Adrenal gland (tissue), 12 donors: ENCODE results near the gene COA1. TPM values are rescaled to one million over a fixed set of nuclear protein-coding genes. Genes with fewer than 3 reads are reported as not detected.
"Not testable (repeated sequence)": the region's sequence is repeated elsewhere in the genome, so short reads cannot be mapped to it uniquely, and the experiment has no call there.

ENCODE experiments used
- DNase-seq, 7 donors: peaks; one replicate each; pipeline ENCODE4 v3.0.0-alpha.2; 2019 to 2020
- H3K27ac ChIP-seq, 5 donors: fragments of 200-600 bp; sonication (generic) in 4 of 5; 1 replicate in 3 of 5; 2 replicates in 2 of 5; pipeline versions ENCODE4 v1.5.1 to v1.8.0; 2016 to 2020; ENCODE audit warnings: mild to moderate bottlenecking in 1 of 5
- H3K27me3 ChIP-seq: fragments of 200-600 bp; 2 replicates; pipeline ENCODE4 v1.8.0; 2021
- H3K36me3 ChIP-seq, 2 donors: fragments of 200-600 bp; replicated peaks in 1 of 2; 1 replicate in 1 of 2; 2 replicates in 1 of 2; pipeline versions ENCODE4 v1.5.1 to v1.8.0; 2018 to 2022
- H3K4me1 ChIP-seq, 2 donors: fragments of 200-600 bp; replicated peaks in 1 of 2; 1 replicate in 1 of 2; 2 replicates in 1 of 2; pipeline versions ENCODE4 v1.5.1 to v1.8.0; 2018 to 2021
- H3K4me3 ChIP-seq, 4 donors: fragments of 200-600 bp; sonication (generic) in 3 of 4; one replicate each; pipeline ENCODE4 v1.5.1; 2016 to 2018
- H3K9me3 ChIP-seq, 3 donors: fragments of 200-600 bp; sonication (generic) in 1 of 3; replicated peaks in 1 of 3; 1 replicate in 2 of 3; 2 replicates in 1 of 3; pipeline versions ENCODE4 v1.5.1 to v1.8.0; 2016 to 2021
- CTCF ChIP-seq, 6 experiments: fragments of 450-650 bp in 4 of 6; fragments of 200-600 bp in 2 of 6; sonication (generic) in 1 of 6; IDR thresholded peaks; 1 replicate in 5 of 6; 2 replicates in 1 of 6; pipeline versions ENCODE4 v1.5.1 to v1.8.0; 2016 to 2021; ENCODE audit warnings: antibody characterized with exemption in 6 of 6, mild to moderate bottlenecking in 2 of 6, moderate library complexity in 1 of 6
- POLR2A ChIP-seq, 2 donors: fragments of 450-650 bp; IDR thresholded peaks; one replicate each; pipeline ENCODE4 v1.6.1; 2017; ENCODE audit warnings: antibody characterized with exemption in 2 of 2, mild to moderate bottlenecking in 2 of 2, moderate library complexity in 1 of 2
- WGBS, 4 donors: extraction: QIAGEN DNeasy Blood & Tissue Kit in 2 of 4; methylation state at CpG; one replicate each; pipeline versions ENCODE4 v1.1.5 to v1.1.7; 2013 to 2017; 5-methylcytosine and 5-hydroxymethylcytosine counted together
- intact Hi-C, 2 donors: fragments of 100-400 bp; cut with DNase I; formaldehyde crosslinking; loops; one replicate each; pipeline versions ENCODE4 v1.14.1 to v1.15.0; 2022 to 2023
- polyA plus RNA-seq, 3 donors: library from polyadenylated mRNA; stranded (reverse); fragments of 200-250 nt in 2 of 3; fragments of 350-450 nt in 1 of 3; fragmentation: Illumina TruSeq in 1 of 3; extraction: RNeasy Lipid Tissue Mini Kit (QIAGEN cat#74804) in 1 of 3; gene quantifications; one replicate each; pipeline ENCODE4 v1.2.3, GENCODE V29; 2013 to 2014
- total RNA-seq, 9 donors: library from RNA; depleted of rRNA in 4 of 9; stranded (reverse); fragments of >200 nt in 4 of 9; fragments of 120-200 nt in 1 of 9; fragmentation: NEBNext Ultra II Directional in 1 of 9; extraction: Animal tissue kit (Norgen Biotek cat#: 25700) in 1 of 9; gene quantifications; one replicate each; pipeline versions ENCODE4 v1.1.0 to v1.2.4, GENCODE V29; 2013 to 2023
- donor health status: healthy with polysubstance abuse.
- donor health status: Bipolar disorder and iron deficiency.
- donor health status: DM: yes; HTN: yes; CAD: no.
- donor health status: DM: no; HTN: no; CAD: no.
- donor health status: DM: no; HTN: no; CAD: no.
- donor health status: DM: yes; HTN: yes; CAD: no.

Gene COA1
- total and polyA plus RNA-seq, 12 donors, result 19.0 to 60.0 (median 40.2) TPM

- Histone ChIP-seq H3K9me3 (no peaks in the 10 kb centered on the region), H3K4me3 (no peak overlapping the region), H3K27me3 (no peaks in the 10 kb centered on the region), H3K4me1 (no peaks in the 10 kb centered on the region), H3K27ac (no peak overlapping the region), H3K36me3 (no peaks in the 10 kb centered on the region)
- WGBS, 4 donors, result 91 to 97% (median 92%) methylated on average over 1 of the region's 1 CpG
- DNase-seq, result no peak
- intact Hi-C loops, result no loop called here
- no peak for TF ChIP-seq POLR2A (IDR thresholded peaks at IDR 0.05)
- TF ChIP-seq CTCF (IDR thresholded peaks at IDR 0.05), result no peak
Measured at GRCh38 chr7:43735403-43735801, 6.1 kb upstream of the COA1 start.

- WGBS, 4 donors, result 47 to 62% (median 49%) methylated on average over 17 to 18 of the region's 18 CpGs
- H3K36me3 ChIP-seq, H3K4me1 ChIP-seq, H3K4me3 ChIP-seq, H3K27ac ChIP-seq, H3K27me3 ChIP-seq, DNase-seq, H3K9me3 ChIP-seq, intact Hi-C loops: not testable (repeated sequence)
Measured at GRCh38 chr7:43734575-43735332, 5.4 kb upstream of the COA1 start.

DNA sequence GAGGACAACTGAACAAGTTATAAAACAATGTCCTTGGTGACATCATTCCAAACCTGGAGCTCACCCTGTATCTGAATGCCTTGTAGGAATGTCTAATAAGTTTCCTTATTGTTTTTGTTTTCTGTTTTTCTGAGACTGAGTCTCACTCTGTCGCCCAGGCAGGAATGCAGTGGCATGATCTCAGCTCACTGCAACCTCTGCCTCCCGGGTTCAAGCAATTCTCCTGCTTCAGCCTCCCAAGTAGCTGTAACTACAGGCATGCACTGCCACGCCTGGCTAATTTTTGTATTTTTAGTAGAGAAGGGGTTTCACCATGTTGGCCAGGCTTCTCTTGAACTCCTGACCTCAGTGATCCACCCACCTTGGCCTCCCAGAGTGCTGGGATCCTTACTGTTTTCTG is 2.2 kb upstream of the COA1 start:
- H3K27me3 ChIP-seq, H3K27ac ChIP-seq, H3K36me3 ChIP-seq, DNase-seq, intact Hi-C loops, H3K9me3 ChIP-seq, H3K4me3 ChIP-seq: not testable (repeated sequence)
- WGBS, 4 donors, result 68 to 80% (median 71%) methylated on average over 3 of the region's 3 CpGs
- peaks cover 8 to 22% of the 10 kb centered on the region in 2 donors for H3K4me1 ChIP-seq

GRCh38 chr7:43729924-43730248 is 563 bp upstream of the COA1 start:
- TF ChIP-seq POLR2A (IDR thresholded peaks at IDR 0.05), result no peak
- TF ChIP-seq CTCF (IDR thresholded peaks at IDR 0.05), result no peak
- DNase-seq, result no peak
- intact Hi-C loops, result loop anchor here in 1 of 2 donors (10.0 kb wide), 1 partner anchor 105 kb away; no protein-coding TSS in a partner anchor
- WGBS, 4 donors, result 22 to 23% (median 23%) methylated on average over 4 of the region's 4 CpGs
- Histone ChIP-seq H3K27me3 (no peaks in the 10 kb centered on the region), H3K36me3 (no peaks in the 10 kb centered on the region), H3K27ac (peak overlapping the region in 4 of 5 donors; percentile 77 to 86 (median 80)), H3K4me1 (peaks cover 8 to 22% of the 10 kb centered on the region in 2 donors), H3K9me3 (no peaks in the 10 kb centered on the region), H3K4me3 (peak overlapping the region in 3 of 4 donors; percentile 88 to 91 (median 90))

GRCh38 chr7:43727494-43727893 is 1.8 kb downstream of the COA1 start:
- 38 to 92% (median 74%) methylated on average over 1 of the region's 1 CpG for WGBS, 4 donors
- Histone ChIP-seq H3K36me3 (no peaks in the 10 kb centered on the region), H3K9me3 (no peaks in the 10 kb centered on the region), H3K27me3 (no peaks in the 10 kb centered on the region), H3K4me3 (no peak overlapping the region), H3K27ac (no peak overlapping the region), H3K4me1 (peaks cover 8 to 22% of the 10 kb centered on the region in 2 donors)
- DNase-seq, result no peak
- intact Hi-C loops, result loop anchor here in 1 of 2 donors (10.0 kb wide), 1 partner anchor 107 kb away; no protein-coding TSS in a partner anchor
- TF ChIP-seq CTCF (IDR thresholded peaks at IDR 0.05) (no peak), POLR2A (IDR thresholded peaks at IDR 0.05) (no peak)
